H1 (cell line): ENCODE results near the gene AP3B2.

Source experiments
- EP300 ChIP-seq, 2 experiments: IDR thresholded peaks; 1 replicate in 1 of 2; 2 replicates in 1 of 2; pipeline ENCODE4 v1.6.1; 2011 to 2012; ENCODE audit warnings: low read depth in 2 of 2, low read length in 2 of 2, mild to moderate bottlenecking in 2 of 2, borderline replicate concordance in 1 of 2, inconsistent platforms in 1 of 2, moderate library complexity in 1 of 2
- MAX ChIP-seq: IDR thresholded peaks from 2 replicates; pipeline ENCODE4 v1.6.1; 2012; ENCODE audit warnings: inconsistent platforms
- POLR2A ChIP-seq, 2 experiments: IDR thresholded peaks; 1 replicate in 1 of 2; 2 replicates in 1 of 2; pipeline ENCODE4 v1.6.1; 2011; ENCODE audit warnings: low read depth in 2 of 2, low read length in 2 of 2, mild to moderate bottlenecking in 2 of 2; ENCODE audit errors: control extremely low read depth in 1 of 2

GRCh38 chr15:82660378-82660777 lies 49.3 kb downstream of the AP3B2 start:
- TF ChIP-seq EP300 (IDR thresholded peaks at IDR 0.05; ENCODE audit: borderline replicate concordance in 1 of 2, low read depth in 2 of 2, low read length in 2 of 2) (no peak), MAX (no peak), POLR2A (IDR thresholded peaks at IDR 0.05; ENCODE audit: control extremely low read depth in 1 of 2, low read depth in 2 of 2, low read length in 2 of 2) (no peak)
